ENCODE results near the gene CTRB1. TPM values are rescaled to one million over a fixed set of nuclear protein-coding genes. Genes with fewer than 3 reads are reported as not detected.

Gene CTRB1
- total RNA-seq, 4 donors from 2014 or later = not detected

- H3K4me3 ChIP-seq = peak overlapping the region; percentile 86
- no peaks in the 10 kb centered on the region for H3K9me3 ChIP-seq
- H3K27ac ChIP-seq = peak overlapping the region; percentile 92
- peaks cover 75% of the 10 kb centered on the region for H3K4me1 ChIP-seq
- H3K27me3 ChIP-seq = peaks cover 7% of the 10 kb centered on the region
- peak in 1 of 2 donors; percentile 68 for DNase-seq (ENCODE audit: low spot score in 2 of 2)
- no peak for TF ChIP-seq POLR2AphosphoS5 (IDR thresholded peaks at IDR 0.05)
- TF ChIP-seq, protein P1, sequence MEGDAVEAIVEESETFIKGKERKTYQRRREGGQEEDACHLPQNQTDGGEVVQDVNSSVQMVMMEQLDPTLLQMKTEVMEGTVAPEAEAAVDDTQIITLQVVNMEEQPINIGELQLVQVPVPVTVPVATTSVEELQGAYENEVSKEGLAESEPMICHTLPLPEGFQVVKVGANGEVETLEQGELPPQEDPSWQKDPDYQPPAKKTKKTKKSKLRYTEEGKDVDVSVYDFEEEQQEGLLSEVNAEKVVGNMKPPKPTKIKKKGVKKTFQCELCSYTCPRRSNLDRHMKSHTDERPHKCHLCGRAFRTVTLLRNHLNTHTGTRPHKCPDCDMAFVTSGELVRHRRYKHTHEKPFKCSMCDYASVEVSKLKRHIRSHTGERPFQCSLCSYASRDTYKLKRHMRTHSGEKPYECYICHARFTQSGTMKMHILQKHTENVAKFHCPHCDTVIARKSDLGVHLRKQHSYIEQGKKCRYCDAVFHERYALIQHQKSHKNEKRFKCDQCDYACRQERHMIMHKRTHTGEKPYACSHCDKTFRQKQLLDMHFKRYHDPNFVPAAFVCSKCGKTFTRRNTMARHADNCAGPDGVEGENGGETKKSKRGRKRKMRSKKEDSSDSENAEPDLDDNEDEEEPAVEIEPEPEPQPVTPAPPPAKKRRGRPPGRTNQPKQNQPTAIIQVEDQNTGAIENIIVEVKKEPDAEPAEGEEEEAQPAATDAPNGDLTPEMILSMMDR (IDR thresholded peaks at IDR 0.05) = no peak
- TF ChIP-seq POLR2A (IDR thresholded peaks at IDR 0.05) = no peak
- TF ChIP-seq EP300 (IDR thresholded peaks at IDR 0.05) = no peak
- H3K36me3 ChIP-seq = no peaks in the 10 kb centered on the region
- WGBS = 31% methylated on average over 13 of the region's 14 CpGs
Observed at GRCh38 chr16:75264457-75264998, 45.7 kb downstream of the CTRB1 start.

GRCh38 chr16:75264999-75265910, 46.5 kb downstream of the CTRB1 start:
- WGBS = 2% methylated on average over 16 of the region's 74 CpGs
- DNase-seq (ENCODE audit: low spot score in 2 of 2) = peak; percentile 80 to 81
- Histone ChIP-seq H3K9me3 (no peaks in the 10 kb centered on the region), H3K4me3 (peak overlapping the region; percentile 86), H3K27ac (peak overlapping the region; percentile 92), H3K36me3 (no peaks in the 10 kb centered on the region), H3K4me1 (peaks cover 74% of the 10 kb centered on the region), H3K27me3 (peaks cover 7% of the 10 kb centered on the region)
- TF ChIP-seq POLR2A (IDR thresholded peaks at IDR 0.05) = no peak
- TF ChIP-seq, protein P1 (IDR thresholded peaks at IDR 0.05) = no peak
- no peak for TF ChIP-seq EP300 (IDR thresholded peaks at IDR 0.05)
- no peak for TF ChIP-seq POLR2AphosphoS5 (IDR thresholded peaks at IDR 0.05)

- Histone ChIP-seq H3K4me3 (peak overlapping the region; percentile 86), H3K27ac (peak overlapping the region; percentile 92), H3K9me3 (no peaks in the 10 kb centered on the region), H3K27me3 (peaks cover 7% of the 10 kb centered on the region), H3K4me1 (peaks cover 72% of the 10 kb centered on the region), H3K36me3 (no peaks in the 10 kb centered on the region)
- TF ChIP-seq EP300 (IDR thresholded peaks at IDR 0.05) (no peak), POLR2AphosphoS5 (IDR thresholded peaks at IDR 0.05) (no peak), POLR2A (IDR thresholded peaks at IDR 0.05) (peak in 1 of 2 donors; percentile 28)
- TF ChIP-seq, protein P1 (IDR thresholded peaks at IDR 0.05) = no peak
- DNase-seq (ENCODE audit: low spot score in 2 of 2) = peak; percentile 83
- 42% methylated on average over 6 of the region's 62 CpGs for WGBS
Observed at GRCh38 chr16:75265911-75266701, 47.3 kb downstream of the CTRB1 start.

DNA sequence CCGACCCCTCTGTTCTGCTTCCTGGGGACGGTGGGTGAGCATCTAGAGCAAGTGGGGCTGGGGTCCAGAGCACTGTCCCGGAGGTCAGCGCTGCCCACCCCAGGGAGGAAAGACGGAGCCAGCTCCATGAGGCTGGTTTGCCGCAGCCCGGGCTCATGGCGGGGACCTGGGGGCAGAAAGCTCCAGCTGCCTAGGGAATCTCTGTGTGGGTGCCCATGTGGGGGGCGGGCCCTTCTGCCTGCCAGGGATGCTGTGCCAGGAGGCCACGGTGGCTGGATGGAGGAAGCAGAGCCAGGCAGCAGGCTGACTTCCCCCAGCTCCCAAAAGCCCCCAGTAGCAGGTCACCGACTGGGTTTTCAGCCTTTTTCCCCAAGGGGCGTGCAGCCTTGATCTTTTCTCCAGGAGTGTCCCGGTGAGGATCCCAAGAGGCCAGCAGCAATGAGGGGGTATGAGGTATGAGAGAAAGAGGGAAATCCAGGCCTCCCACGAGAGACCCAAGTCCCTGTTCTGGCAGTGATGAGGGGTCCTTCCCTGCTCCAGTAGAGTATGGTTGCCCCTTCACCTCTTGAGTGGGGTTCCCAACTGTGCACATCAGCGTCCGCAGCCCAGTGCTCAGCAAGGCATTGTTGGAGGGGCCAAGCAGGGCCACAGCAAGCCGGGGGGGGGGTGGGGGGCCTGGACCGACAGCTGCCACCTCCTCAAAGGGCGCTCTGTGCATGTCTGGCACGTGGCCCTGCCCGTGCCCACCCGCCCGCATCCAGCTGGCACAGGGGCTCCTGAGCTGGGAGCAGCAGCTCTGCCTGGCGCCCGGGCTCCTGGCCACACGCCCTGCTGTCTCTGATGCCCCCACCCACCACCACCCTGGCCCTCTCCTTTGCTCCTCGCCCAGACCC, 48.2 kb downstream of the CTRB1 start:
- Histone ChIP-seq H3K27me3 (peaks cover 7% of the 10 kb centered on the region), H3K9me3 (no peaks in the 10 kb centered on the region), H3K4me3 (peak overlapping the region; percentile 86), H3K27ac (no peak overlapping the region), H3K36me3 (no peaks in the 10 kb centered on the region), H3K4me1 (peaks cover 63% of the 10 kb centered on the region)
- DNase-seq (ENCODE audit: low spot score in 2 of 2) = peak in 1 of 2 donors; percentile 63
- TF ChIP-seq POLR2A (IDR thresholded peaks at IDR 0.05) (no peak), EP300 (IDR thresholded peaks at IDR 0.05) (no peak), POLR2AphosphoS5 (IDR thresholded peaks at IDR 0.05) (no peak)
- TF ChIP-seq, protein P1 (IDR thresholded peaks at IDR 0.05) = no peak
- 76% methylated on average over 19 of the region's 27 CpGs for WGBS
